A549 (cell line): ENCODE results near the gene PON2. TPM values are rescaled to one million over a fixed set of nuclear protein-coding genes. Genes with fewer than 3 reads are reported as not detected.

Source experiments
- polyA plus RNA-seq, 4 experiments: library from polyadenylated mRNA; depleted of rRNA in 3 of 4; stranded (reverse); fragments of >200 nt; fragmentation: RNase III in 1 of 4; extraction: RNeasy Plus Mini Kit Qiagen cat#74134 plus additional on column Dnase treatment in 1 of 4; gene quantifications; 2 replicates in 3 of 4; 3 replicates in 1 of 4; pipeline ENCODE4 v1.2.3, GENCODE V29; 2011 to 2017

Gene PON2
- polyA plus RNA-seq, 2 of the 4 experiments (the other 2 are of a cell fraction), result 395 to 829 TPM

Other genes starting within 250 kb of the PON2 start
- gene PON1, start 110.5 kb downstream of the PON2 start, polyA plus RNA-seq (2011; rRNA removed), result 6.6 and 8.2 TPM in 2 replicates
- gene PON1, start 110.5 kb downstream of the PON2 start, polyA plus RNA-seq (2017; fragmentation: RNase III; extraction: RNeasy Plus Mini Kit Qiagen cat#74134 plus additional on column Dnase treatment), result 0.93 to 1.8 TPM (median 1.1 TPM) in 3 replicates
- gene PON3, start 38.7 kb downstream of the PON2 start, polyA plus RNA-seq (2011; rRNA removed), result 142 and 161 TPM in 2 replicates
- gene PON3, start 38.7 kb downstream of the PON2 start, polyA plus RNA-seq (2017; fragmentation: RNase III; extraction: RNeasy Plus Mini Kit Qiagen cat#74134 plus additional on column Dnase treatment), result 35.3 to 49.0 TPM (median 48.7 TPM) in 3 replicates
- gene ASB4, start 50.9 kb upstream of the PON2 start, polyA plus RNA-seq (2011; rRNA removed), result 3.1 TPM in 2 replicates
- gene ASB4, start 50.9 kb upstream of the PON2 start, polyA plus RNA-seq (2017; fragmentation: RNase III; extraction: RNeasy Plus Mini Kit Qiagen cat#74134 plus additional on column Dnase treatment), result 0.80 to 1.4 TPM (median 1.00 TPM) in 3 replicates
- gene PDK4, start 161.5 kb upstream of the PON2 start, polyA plus RNA-seq (2011; rRNA removed), result 21.9 and 26.1 TPM in 2 replicates
- 5.5 to 8.6 TPM (median 6.5 TPM) in 3 replicates for gene PDK4, start 161.5 kb upstream of the PON2 start, polyA plus RNA-seq (2017; fragmentation: RNase III; extraction: RNeasy Plus Mini Kit Qiagen cat#74134 plus additional on column Dnase treatment)